GM12865 (cell line): Measurements from ENCODE around the gene KIRREL3.

Experiments
- DNase-seq: peaks from one replicate; pipeline ENCODE4 v3.0.0; 2010; ENCODE audit warnings: low read depth
- H3K4me3 ChIP-seq: 2 replicates; pipeline ENCODE4 v1.5.1; 2011; ENCODE audit warnings: mild to moderate bottlenecking, low read depth, low read length, control low read depth
- CTCF ChIP-seq: IDR thresholded peaks from 2 replicates; pipeline ENCODE4 v1.5.1; 2011; ENCODE audit warnings: low read length, control low read depth, low read depth, inconsistent platforms; ENCODE audit not compliant: insufficient read depth; ENCODE audit errors: missing control alignments

KIRREL3 gene

GRCh38 chr11:126754591-126755426 is 245.8 kb downstream of the KIRREL3 start:
- DNase-seq = no peak
- H3K4me3 ChIP-seq = no peak overlapping the region
- no peak for TF ChIP-seq CTCF

- no peak for TF ChIP-seq CTCF
- H3K4me3 ChIP-seq = no peak overlapping the region
- no peak for DNase-seq
Observed at GRCh38 chr11:126753990-126754389, 246.6 kb downstream of the KIRREL3 start.

- H3K4me3 ChIP-seq = no peak overlapping the region
- no peak for TF ChIP-seq CTCF
- no peak for DNase-seq
Observed at GRCh38 chr11:126751242-126751641, 249.3 kb downstream of the KIRREL3 start.

- TF ChIP-seq CTCF = no peak
Observed at GRCh38 chr11:126748793-126749192, 251.8 kb downstream of the KIRREL3 start.

GRCh38 chr11:126748100-126748791 is 252.3 kb downstream of the KIRREL3 start:
- no peak overlapping the region for H3K4me3 ChIP-seq
- no peak for TF ChIP-seq CTCF
- DNase-seq = no peak

More at GRCh38 chr11:126748793-126749192, 251.8 kb downstream of the KIRREL3 start:
- DNase-seq = no peak
- no peak overlapping the region for H3K4me3 ChIP-seq

GRCh38 chr11:126747315-126747714 is 253.3 kb downstream of the KIRREL3 start:
- no peak for TF ChIP-seq CTCF
- H3K4me3 ChIP-seq = no peak overlapping the region
- no peak for DNase-seq

GRCh38 chr11:126746443-126746842 is 254.1 kb downstream of the KIRREL3 start:
- DNase-seq = no peak
- no peak overlapping the region for H3K4me3 ChIP-seq
- no peak for TF ChIP-seq CTCF
